ENCODE results near the gene CPT1B. TPM values are rescaled to one million over a fixed set of nuclear protein-coding genes. Genes with fewer than 3 reads are reported as not detected.
A peak's percentile ranks its signal among the peaks of the same experiment; 100 is the strongest.

The CPT1B gene
- total and polyA plus RNA-seq, 2 of the 8 experiments (the other 6 are each of a cell fraction or from before 2014, with no cell fraction given), result 34.2 to 36.2 TPM

GRCh38 chr22:50530580-50530876, 47.7 kb downstream of the CPT1B start:
- H3K14ac ChIP-seq (ENCODE audit: insufficient read length), result no peak overlapping the region
- H3K56ac ChIP-seq (replicated peaks; ENCODE audit: insufficient read length, low read depth, low read length), result no peak overlapping the region
- H3K18ac ChIP-seq (ENCODE audit: extremely low read depth, low read length), result no peak overlapping the region; the same call in 1 of the 2 replicates
- H3K27ac ChIP-seq (ENCODE audit: low read depth, low read length), result no peak overlapping the region
- H2BK12ac ChIP-seq (ENCODE audit: low read depth, low read length), result no peak overlapping the region
- H2AFZ ChIP-seq (ENCODE audit: low read length), result no peak overlapping the region
- peak overlapping the region; percentile 27 to 68 (median 34) for H3K4me3 ChIP-seq (ENCODE audit: extremely low read depth in 1 of 4, insufficient read depth in 2 of 4, low read depth in 3 of 4, low read length in 4 of 4)
- H3K79me1 ChIP-seq (ENCODE audit: low read depth, low read length), result no peaks in the 10 kb centered on the region
- no peak overlapping the region for H3K4ac ChIP-seq (replicated peaks; ENCODE audit: insufficient read length, low read depth, low read length)
- no peaks in the 10 kb centered on the region for H3K79me2 ChIP-seq (ENCODE audit: control insufficient read depth in 1 of 2, insufficient read depth in 2 of 2, low read length in 2 of 2)
- FAIRE-seq, result no peak
- H2AK5ac ChIP-seq (ENCODE audit: low read depth, low read length), result no peak overlapping the region
- H4K91ac ChIP-seq (replicated peaks; ENCODE audit: insufficient read length, low read length), result no peak overlapping the region
- no peaks in the 10 kb centered on the region for H3K36me3 ChIP-seq (ENCODE audit: control insufficient read depth in 2 of 4, insufficient read depth in 4 of 4, low read length in 3 of 4)
- peaks cover 5 to 17% of the 10 kb centered on the region in 2 experiments for H4K20me1 ChIP-seq (replicated peaks in 1 of 2; ENCODE audit: control insufficient read depth in 1 of 2, insufficient read depth in 2 of 2, low read length in 2 of 2)
- 7% methylated on average over 13 of the region's 21 CpGs; no CpG with 5 or more reads in 1 of the 2 experiments for WGBS, 2 experiments (ENCODE audit: extremely low coverage in 1 of 2, insufficient coverage in 1 of 2, insufficient read length in 1 of 2, insufficient replicate concordance in 2 of 2, low coverage in 1 of 2, low lambda C conversion rate in 2 of 2, missing lambda C conversion rate in 1 of 2)
- DNase-seq (ENCODE audit: low read depth in 1 of 2, low spot score in 2 of 2), result no peak
- peaks cover 0 to 26% (median 10%) of the 10 kb centered on the region in 4 experiments; a peak in 5 of 7 replicates for H3K4me1 ChIP-seq (replicated peaks in 1 of 4; ENCODE audit: control insufficient read depth in 3 of 4, insufficient read depth in 4 of 4, low read length in 3 of 4)
- no peak overlapping the region for H2BK5ac ChIP-seq (ENCODE audit: low read depth, low read length)
- CTCF ChIA-PET (ENCODE audit: partially characterized antibody), result no interaction called here
- no peaks in the 10 kb centered on the region for H3K9me3 ChIP-seq (ENCODE audit: insufficient read depth in 2 of 2, low read depth in 1 of 2, low read length in 1 of 2)
- H2BK15ac ChIP-seq (ENCODE audit: low read length), result peak overlapping the region; percentile 46; the same call in 1 of the 2 replicates
- H4K8ac ChIP-seq (ENCODE audit: extremely low read depth, insufficient read depth, low read length), result peak overlapping the region; percentile 85
- no peak overlapping the region for H2BK120ac ChIP-seq (replicated peaks; ENCODE audit: low read depth, low read length)
- H3K27me3 ChIP-seq (replicated peaks in 1 of 4; ENCODE audit: control insufficient read depth in 3 of 4, extremely low read depth in 1 of 4, insufficient read depth in 3 of 4, low read length in 3 of 4), result peaks cover 43 to 70% (median 60%) of the 10 kb centered on the region in 4 experiments
- no peak overlapping the region for H3K23ac ChIP-seq (ENCODE audit: insufficient read length)
- H3K4me2 ChIP-seq (ENCODE audit: insufficient read depth in 1 of 2, low read depth in 2 of 2, low read length in 2 of 2), result peak overlapping the region; percentile 51 to 92
- H3K9ac ChIP-seq (replicated peaks in 1 of 4; ENCODE audit: extremely low read depth in 1 of 4, low read depth in 3 of 4, low read length in 3 of 4), result no peak overlapping the region
- peaks cover 25% of the 10 kb centered on the region; the same call in 1 of the 2 replicates for H3K23me2 ChIP-seq (ENCODE audit: low read depth, low read length)
- H4K5ac ChIP-seq (ENCODE audit: insufficient read length, low read depth, low read length), result no peak overlapping the region
- H2BK20ac ChIP-seq (ENCODE audit: low read length), result no peak overlapping the region
- POLR2A ChIA-PET (ENCODE audit: partially characterized antibody), result no interaction called here
- TF ChIP-seq ASH2L (IDR thresholded peaks at IDR 0.05; ENCODE audit: low read length) (peak; percentile 43), TAF1 (IDR thresholded peaks at IDR 0.05; ENCODE audit: low read depth, low read length) (no peak), EZH2 (IDR thresholded peaks at IDR 0.05; ENCODE audit: low read depth, low read length, severe bottlenecking) (no peak), SP1 (IDR thresholded peaks at IDR 0.05; ENCODE audit: low read depth, low read length) (no peak), NANOG (IDR thresholded peaks at IDR 0.05; ENCODE audit: insufficient read depth, low read depth, low read length, poor library complexity, severe bottlenecking) (no peak)
